ENCODE results near the gene CCNT2.
"Not testable (repeated sequence)": the region's sequence is repeated elsewhere in the genome, so short reads cannot be mapped to it uniquely, and the experiment has no call there.

The CCNT2 gene

GRCh38 chr2:134918526-134919340 lies at the start of gene CCNT2:
Gene CCNT2 (plus strand): TSS chr2:134918822. CDS start chr2:134918855, 33 bp downstream.
- DNase-seq (ENCODE audit: low spot score) = peak; percentile 99

- peak; percentile 35 for DNase-seq (ENCODE audit: low spot score)
Observed at GRCh38 chr2:134869946-134870736, 48.5 kb upstream of the CCNT2 start.

GRCh38 chr2:134873152-134873551 lies 45.5 kb upstream of the CCNT2 start:
- no peak for DNase-seq (ENCODE audit: low spot score)

- no peak for DNase-seq (ENCODE audit: low spot score)
Observed at GRCh38 chr2:134875309-134875708, 43.3 kb upstream of the CCNT2 start.

- no peak for DNase-seq (ENCODE audit: low spot score)
Observed at GRCh38 chr2:134882773-134883172, 35.8 kb upstream of the CCNT2 start.

GRCh38 chr2:134883552-134884293 lies 34.9 kb upstream of the CCNT2 start:
- no peak for DNase-seq (ENCODE audit: low spot score)

- no peak for DNase-seq (ENCODE audit: low spot score)
Observed at GRCh38 chr2:134884435-134884834, 34.2 kb upstream of the CCNT2 start.

- DNase-seq (ENCODE audit: low spot score) = no peak
Observed at GRCh38 chr2:134892282-134893035, 26.2 kb upstream of the CCNT2 start.

GRCh38 chr2:134897932-134898331 lies 20.7 kb upstream of the CCNT2 start:
- no peak for DNase-seq (ENCODE audit: low spot score)

GRCh38 chr2:134899204-134899603 lies 19.4 kb upstream of the CCNT2 start:
- DNase-seq (ENCODE audit: low spot score) = no peak

- DNase-seq (ENCODE audit: low spot score) = no peak
Observed at GRCh38 chr2:134900151-134900550, 18.5 kb upstream of the CCNT2 start.

- not testable (repeated sequence) for DNase-seq (ENCODE audit: low spot score)
Observed at GRCh38 chr2:134903701-134904100, 14.9 kb upstream of the CCNT2 start.

- DNase-seq (ENCODE audit: low spot score) = no peak
Observed at GRCh38 chr2:134905168-134905567, 13.5 kb upstream of the CCNT2 start.

GRCh38 chr2:134906726-134907125 lies 11.9 kb upstream of the CCNT2 start:
- no peak for DNase-seq (ENCODE audit: low spot score)

- DNase-seq (ENCODE audit: low spot score) = not testable (repeated sequence)
Observed at GRCh38 chr2:134907441-134908116, 11.0 kb upstream of the CCNT2 start.

- DNase-seq (ENCODE audit: low spot score) = no peak
Observed at GRCh38 chr2:134910763-134911399, 7.7 kb upstream of the CCNT2 start.

- no peak for DNase-seq (ENCODE audit: low spot score)
Observed at GRCh38 chr2:134911400-134911785, 7.2 kb upstream of the CCNT2 start.

- no peak for DNase-seq (ENCODE audit: low spot score)
Observed at GRCh38 chr2:134912361-134912760, 6.3 kb upstream of the CCNT2 start.

- DNase-seq (ENCODE audit: low spot score) = no peak
Observed at GRCh38 chr2:134917360-134917865, 1.2 kb upstream of the CCNT2 start.

GRCh38 chr2:134917888-134918525 lies 615 bp upstream of the CCNT2 start:
- DNase-seq (ENCODE audit: low spot score) = no peak
